NCI-H2029 treated with DMSO at 0.1 percent for 48 hours (cell line): ENCODE measurements around the gene SYT7.

Experiments
- DNase-seq: peaks from one replicate; lab custom pipeline; 2025; lab: John Stamatoyannopoulos, UW

The SYT7 gene

DNA sequence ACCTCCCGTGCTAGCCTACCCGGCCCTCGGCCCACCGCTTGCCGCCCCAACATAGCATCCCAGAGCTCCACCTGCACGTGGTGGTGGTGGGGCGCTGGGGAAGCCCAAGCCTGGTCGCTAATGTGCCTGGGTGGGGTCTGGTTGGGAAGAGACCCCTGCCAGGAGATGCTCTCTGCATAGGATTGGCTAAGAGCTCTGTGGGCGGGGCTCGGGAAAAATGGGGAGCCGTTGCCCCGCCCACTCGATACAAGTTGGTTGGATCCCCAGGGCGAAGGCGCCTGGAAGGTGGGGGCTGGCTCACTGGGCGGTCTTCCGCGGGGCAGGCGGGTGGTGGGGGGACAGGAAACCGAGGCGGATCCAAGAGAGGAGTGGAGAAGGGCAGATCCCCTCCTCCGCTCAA is 64.7 kb downstream of the SYT7 start:
- DNase-seq = no peak

- DNase-seq = no peak
Observed at GRCh38 chr11:61515686-61516085, 65.2 kb downstream of the SYT7 start.

- no peak for DNase-seq
Observed at GRCh38 chr11:61514050-61514917, 66.6 kb downstream of the SYT7 start.

- no peak for DNase-seq
Observed at GRCh38 chr11:61513143-61513765, 67.6 kb downstream of the SYT7 start.

GRCh38 chr11:61512435-61512834 is 68.4 kb downstream of the SYT7 start:
- DNase-seq = no peak

DNA sequence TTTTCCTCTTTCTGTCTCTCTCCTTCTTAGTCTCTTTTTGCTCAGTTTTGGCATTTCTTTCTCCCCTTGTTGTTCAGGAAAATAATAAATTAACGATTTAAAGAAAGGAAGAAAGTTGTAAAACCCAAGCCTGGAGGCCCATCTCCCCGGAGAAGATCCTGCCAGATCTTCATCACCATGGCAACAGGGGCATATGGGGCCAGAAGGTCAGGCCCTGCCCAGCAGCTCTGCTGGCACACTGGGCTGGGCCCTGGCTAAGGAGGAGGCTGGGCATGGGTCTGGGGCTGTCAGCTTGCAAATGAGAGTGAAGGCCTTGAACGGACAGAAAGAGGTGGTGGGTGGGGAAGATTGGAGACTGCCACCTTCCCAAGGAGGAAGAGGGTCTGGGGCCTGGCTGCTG is 69.5 kb downstream of the SYT7 start:
- DNase-seq = no peak

DNA sequence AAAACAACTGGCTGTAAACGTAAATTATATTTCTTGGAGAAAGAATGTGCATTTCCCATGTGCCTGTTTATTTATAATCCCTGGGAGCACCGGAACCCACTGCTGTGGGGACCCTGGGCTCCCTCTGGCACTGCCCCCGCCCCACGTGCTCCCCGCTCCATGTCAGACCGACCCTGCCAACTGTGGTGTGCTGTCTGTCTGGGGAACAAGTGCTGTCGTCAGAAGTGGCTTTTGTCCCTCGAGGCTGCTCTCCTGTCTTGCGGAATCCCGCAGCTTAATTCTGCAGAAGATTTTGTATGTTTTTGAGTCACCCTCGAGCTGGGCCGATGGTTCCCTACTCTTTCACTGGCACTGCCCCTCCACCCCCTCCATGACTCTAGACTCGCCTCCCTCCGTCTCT is 69.9 kb downstream of the SYT7 start:
- no peak for DNase-seq

GRCh38 chr11:61510166-61510919 is 70.5 kb downstream of the SYT7 start:
- DNase-seq = no peak

DNA sequence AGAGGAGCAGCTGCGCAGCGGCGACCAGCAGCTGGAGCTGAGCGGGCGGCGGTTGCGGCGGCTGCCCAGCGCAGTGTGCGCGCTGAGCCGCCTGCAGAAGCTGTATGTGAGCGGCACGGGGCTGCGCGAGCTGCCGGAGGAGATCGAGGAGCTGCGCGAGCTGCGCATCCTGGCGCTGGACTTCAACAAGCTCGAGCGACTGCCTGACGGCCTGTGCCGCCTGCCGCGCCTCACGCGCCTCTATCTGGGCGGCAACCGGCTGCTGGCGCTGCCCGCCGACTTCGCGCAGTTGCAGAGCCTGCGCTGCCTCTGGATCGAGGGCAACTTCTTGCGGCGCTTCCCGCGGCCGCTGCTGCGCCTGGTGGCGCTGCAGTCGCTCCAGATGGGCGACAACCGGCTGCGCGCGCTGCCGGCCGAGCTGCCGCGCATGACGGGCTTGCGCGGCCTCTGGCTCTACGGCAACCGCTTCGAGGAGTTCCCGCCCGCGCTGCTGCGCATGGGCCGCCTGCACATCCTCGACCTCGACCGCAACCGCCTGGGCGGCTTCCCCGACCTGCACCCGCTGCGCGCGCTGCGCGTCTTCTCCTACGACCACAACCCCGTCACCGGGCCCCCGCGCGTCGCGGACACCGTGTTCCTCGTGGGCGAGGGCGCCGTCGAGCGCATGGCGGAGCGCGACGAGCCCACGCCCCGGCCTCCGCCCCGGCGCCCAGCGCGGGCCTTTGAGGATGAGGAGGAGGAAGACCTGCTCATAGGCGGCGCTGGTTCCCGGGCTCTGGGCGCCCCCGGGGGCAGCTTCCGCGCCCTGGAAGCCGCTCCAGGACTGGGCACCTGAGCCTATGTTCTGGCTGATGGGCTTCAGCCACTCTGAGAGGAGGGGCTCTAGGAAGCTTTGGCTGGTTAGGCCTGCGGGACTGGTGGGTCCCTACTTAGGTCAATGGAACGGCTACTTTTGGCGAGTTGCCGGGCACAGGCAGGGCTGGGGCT is 71.5 kb downstream of the SYT7 start:
- DNase-seq = no peak

- peak; percentile 36 for DNase-seq
Observed at GRCh38 chr11:61507962-61508861, 72.7 kb downstream of the SYT7 start, which contains the start of gene LRRC10B. LRRC10B (plus strand) TSS chr11:61508749; CDS start chr11:61508999, 250 bp downstream.

GRCh38 chr11:61507012-61507768 is 73.7 kb downstream of the SYT7 start:
- no peak for DNase-seq

DNA sequence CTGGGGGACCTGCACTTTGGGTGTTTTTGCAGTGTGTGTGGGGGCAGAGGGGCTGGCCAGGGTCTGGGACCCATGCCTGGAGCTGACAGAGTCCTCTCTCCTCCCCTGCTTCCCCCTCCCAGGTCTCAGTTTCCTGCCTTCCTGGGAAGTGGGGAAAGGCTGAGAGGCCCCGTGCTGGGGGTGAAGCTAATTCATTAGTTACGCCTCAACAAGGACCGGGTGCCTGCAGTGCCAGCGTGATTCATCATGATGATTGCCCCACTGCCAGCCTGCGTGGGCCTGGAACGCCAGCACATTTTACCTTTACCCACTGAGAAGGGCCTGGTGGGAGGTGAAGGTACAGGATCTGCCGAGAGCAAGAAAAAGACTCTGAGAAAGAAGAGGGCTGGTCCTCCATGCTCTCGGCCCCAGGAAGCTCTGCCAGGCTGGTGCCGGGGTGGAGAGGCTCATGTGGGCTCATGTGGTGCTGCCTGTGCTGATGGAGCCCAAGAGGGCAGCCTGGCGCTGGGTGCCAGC is 75.2 kb downstream of the SYT7 start:
- no peak for DNase-seq

GRCh38 chr11:61505106-61505505 is 75.8 kb downstream of the SYT7 start:
- no peak for DNase-seq

DNA sequence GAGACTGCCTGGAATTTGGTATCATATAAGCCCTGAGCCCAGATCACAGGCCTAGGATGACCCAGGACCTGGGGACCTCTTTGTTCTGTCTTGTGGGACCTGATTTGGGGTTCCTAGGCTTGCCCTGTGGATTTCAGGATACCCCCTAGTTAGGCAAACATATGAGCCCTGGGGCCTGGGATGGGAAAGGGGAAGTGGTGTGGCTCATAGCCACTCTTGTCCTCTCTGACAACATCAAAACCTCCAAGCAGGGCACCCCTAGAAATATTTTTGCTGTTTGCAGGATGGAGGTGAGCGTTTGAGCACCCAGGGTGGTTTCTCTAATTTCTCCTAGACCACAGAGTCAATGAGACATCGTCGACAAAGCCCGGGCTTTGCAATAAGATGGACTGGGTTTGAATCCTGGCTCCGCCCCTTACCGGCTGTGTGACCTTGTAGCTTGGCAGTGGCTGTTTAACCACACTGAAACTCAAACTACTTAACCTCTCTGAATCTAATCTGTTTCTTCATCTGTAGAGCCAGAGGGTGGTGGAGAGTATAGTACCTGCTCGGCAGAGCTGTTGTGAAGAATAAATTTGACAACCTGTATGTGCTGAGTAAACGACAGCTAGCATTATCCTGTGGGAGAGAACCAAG is 77.6 kb downstream of the SYT7 start:
- no peak for DNase-seq

DNA sequence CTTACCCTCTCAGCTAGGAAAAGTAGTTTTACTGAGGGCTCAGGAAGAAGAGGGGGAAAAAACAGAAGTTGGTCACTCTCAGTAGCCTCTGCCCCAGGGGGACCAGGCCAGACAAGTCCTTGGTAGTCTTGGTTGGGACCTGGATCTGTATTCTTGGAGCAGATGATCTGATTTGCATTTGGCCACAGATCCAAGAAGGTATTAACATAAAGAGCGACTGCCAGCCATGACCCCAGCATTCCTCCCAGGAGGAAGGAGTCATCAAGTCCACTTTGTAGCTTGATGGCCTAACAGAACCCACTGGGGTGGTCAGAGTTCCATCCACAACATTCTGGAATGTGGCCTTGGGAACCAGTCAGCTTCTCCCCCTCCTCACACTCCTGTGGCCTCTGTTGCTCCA is 78.4 kb downstream of the SYT7 start:
- DNase-seq = no peak

DNA sequence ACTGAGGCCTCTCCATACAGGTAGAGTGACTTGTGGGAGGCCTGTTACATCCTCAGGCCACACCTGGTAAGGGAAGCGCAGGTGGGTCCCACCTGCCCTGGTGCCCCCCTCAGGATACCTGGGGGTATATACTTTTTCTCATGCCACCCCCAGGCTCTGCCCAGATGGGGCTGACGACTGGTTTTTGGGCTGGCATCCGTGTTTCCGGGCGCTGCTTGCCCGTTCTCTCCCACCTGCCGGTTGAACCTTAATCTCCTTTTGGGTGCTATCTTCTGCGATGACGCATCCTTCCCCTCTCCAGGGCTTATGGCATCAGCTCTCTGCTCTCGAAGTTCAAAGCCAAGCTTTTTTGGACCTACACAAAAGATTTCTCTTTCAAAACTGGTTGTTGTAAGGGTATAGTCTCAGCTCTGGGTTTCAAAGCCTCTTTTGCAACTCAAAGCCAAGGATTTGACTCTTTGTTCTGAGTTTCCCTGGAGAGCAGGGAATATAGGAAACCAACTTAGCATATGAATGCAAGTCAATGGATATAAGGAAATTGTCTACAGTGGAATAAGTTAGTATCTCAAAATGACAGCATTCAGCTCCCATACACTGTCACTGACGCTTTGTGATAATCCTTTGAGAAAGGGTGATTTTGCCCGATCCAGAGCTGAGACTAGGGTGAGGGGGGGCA is 80.9 kb downstream of the SYT7 start:
- DNase-seq = no peak

DNA sequence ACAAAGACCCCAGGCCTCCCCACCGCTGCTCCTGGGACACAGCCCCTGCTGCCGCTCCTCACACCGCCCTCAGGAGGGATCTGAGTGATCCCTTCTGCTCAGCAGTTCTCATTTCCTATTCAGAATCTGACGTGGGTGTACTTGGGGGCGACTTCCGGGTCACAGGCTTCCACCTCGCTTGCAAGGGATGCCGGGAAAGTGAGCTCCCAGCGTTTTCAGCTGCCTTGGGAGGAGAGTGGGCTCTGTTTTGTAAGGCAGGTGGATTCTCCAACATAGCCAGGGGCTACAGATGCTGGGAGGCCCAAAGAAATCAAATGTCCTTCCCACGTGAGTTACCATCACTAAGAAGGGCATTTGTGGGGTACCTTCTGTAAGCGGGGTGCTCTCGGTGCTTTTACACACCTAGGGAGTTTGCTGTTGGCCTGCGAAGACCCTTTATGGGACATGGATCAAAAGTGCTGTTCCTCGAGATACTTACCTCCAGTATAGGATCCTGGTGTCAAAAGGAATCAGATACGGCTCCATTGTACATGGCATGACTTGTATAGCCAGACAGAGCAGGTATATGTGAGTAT is 82.0 kb downstream of the SYT7 start:
- DNase-seq = no peak

GRCh38 chr11:61497876-61498275 is 83.0 kb downstream of the SYT7 start:
- no peak for DNase-seq
